HT1080 (cell line): Measurements from ENCODE around the gene TNIK. TPM values are rescaled to one million over a fixed set of nuclear protein-coding genes. Genes with fewer than 3 reads are reported as not detected.
A peak's percentile ranks its signal among the peaks of the same experiment; 100 is the strongest.
"Not testable (repeated sequence)": the region's sequence is repeated elsewhere in the genome, so short reads cannot be mapped to it uniquely, and the experiment has no call there.

ENCODE experiments used
- DNase-seq: peaks from one replicate; pipeline ENCODE4 v3.0.0-alpha.2; 2015; ENCODE audit warnings: low read depth
- total RNA-seq: library from RNA; depleted of rRNA; stranded (reverse); fragments of >200 nt; shearing (Covaris generic); gene quantifications from 2 replicates; pipeline ENCODE4 v1.2.3, GENCODE V29; 2014

Gene TNIK
- total RNA-seq, 1 experiment from 2014 or later: 16.1 TPM

DNA sequence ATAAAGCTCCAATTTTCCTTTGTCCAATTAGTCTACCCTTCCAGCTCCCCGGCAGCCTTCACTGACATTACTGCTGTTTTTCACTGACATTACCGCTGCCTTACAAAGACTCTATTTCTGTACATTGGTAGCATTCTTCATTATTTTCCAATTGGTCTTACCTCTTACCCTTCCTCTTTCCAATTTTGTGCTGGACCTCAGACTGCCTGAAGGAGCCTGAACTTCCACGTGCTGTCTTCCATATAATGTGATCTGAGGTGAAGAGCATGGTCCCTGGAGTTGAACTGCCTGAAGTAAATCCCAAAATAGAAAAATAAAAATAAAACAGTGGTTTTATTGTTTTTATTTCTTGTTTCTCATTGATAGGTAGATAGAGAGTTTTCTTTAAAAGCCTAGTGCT lies 9.2 kb upstream of the TNIK start:
- DNase-seq: no peak

DNA sequence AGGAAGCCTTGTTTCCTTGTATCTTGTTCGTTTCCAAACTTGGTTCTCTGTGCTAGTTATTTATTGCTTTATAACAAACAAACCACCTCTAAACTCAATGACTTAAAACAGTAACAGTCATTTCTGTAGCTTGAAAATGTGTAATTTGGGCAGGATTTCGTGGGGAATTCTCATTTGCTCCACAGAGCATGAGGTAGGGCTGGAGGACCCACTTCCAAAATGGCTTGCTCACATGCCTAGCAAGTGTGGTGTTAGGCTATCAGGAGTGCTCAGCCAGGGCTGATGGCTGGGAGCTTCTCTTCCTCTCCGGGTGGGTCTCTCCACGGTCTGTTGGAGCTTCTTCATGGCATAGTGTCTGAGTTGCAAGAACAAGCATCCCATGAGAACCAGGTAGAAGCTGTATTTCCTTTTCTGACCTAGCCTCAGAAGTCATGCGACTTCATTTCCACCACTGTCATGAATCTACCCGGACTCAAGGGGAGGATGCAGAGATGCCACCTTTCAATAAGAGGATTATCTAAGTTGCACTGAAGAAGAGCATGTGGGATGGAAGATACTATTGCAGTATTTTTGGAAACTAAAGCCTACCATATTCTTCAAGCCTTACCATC lies 8.2 kb upstream of the TNIK start:
- no peak for DNase-seq

DNA sequence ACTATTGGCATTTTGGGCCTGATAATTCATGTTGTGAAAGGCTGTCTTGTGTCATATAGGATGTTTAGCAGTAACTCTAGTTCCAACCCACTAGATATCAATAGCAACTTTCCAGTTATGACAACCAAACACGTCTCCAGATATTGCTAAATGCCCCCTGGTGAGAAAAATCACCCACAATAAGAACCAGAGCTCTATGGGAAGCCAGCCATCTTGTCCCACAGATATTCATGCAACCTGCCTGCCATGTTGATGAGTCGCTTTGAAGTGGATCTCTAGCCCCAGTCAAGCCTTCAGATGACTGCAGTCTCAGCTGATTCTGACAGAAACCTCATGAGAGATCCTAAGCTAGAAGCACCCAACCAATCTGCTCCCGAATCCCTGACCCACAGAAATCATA lies 5.6 kb upstream of the TNIK start:
- peak; percentile 36 for DNase-seq

DNA sequence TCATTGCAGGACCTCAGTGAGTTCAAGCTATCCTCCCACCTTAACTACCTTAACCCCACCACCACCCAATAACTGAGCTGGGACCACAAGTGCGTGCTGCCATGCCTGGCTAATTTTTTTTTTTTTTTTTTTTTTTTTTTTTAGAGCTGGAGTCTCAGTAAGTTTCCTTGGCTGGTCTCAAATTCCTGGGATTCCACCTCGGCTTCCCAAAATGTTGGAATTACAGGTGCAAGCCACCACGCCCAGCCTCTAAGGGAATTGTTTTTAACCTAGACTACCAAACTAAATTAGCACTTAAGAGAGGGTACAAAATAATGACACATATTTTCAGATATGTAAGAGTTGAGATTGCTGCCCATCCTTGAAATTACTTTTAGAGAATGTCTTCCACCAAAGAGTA lies 4.3 kb upstream of the TNIK start:
- no peak for DNase-seq

DNA sequence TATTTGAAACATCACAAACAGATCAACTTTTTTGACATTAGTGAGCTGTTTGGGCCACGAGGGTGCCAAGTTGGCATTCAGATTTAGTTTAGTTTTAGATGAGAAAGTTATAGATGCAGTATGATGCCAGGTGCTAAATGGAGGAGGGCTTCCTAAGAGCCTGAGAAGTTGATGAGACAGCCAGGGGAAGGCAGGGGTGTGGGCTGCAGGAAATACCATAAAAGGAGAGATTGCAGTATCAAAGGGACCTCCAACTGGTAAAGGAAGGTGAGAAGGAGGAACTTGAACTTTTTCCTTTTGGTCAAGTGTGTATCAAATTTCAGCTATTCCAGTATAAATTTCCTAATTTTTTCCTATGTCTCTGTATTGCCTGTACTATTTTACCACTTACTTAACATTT lies 2.0 kb upstream of the TNIK start:
- peak; percentile 67 for DNase-seq

DNA sequence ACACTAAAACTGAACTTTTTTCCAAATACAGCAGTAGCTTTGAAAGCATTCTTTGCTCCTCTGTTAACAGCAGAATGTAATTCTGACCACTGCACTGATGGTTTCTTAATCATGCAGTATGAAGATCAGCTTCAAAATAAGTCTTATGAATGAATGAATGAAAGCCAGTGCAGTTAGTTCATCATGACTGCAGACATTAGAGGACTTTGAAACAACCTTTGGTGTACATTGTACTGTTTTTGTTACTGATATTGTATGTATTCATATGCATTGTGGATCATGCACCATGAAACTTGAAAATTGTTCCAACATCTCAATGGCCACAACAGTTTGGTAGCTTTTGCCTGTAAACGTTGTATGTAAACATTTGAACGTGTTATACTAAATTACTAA lies 1.3 kb upstream of the TNIK start:
- no peak for DNase-seq

DNA sequence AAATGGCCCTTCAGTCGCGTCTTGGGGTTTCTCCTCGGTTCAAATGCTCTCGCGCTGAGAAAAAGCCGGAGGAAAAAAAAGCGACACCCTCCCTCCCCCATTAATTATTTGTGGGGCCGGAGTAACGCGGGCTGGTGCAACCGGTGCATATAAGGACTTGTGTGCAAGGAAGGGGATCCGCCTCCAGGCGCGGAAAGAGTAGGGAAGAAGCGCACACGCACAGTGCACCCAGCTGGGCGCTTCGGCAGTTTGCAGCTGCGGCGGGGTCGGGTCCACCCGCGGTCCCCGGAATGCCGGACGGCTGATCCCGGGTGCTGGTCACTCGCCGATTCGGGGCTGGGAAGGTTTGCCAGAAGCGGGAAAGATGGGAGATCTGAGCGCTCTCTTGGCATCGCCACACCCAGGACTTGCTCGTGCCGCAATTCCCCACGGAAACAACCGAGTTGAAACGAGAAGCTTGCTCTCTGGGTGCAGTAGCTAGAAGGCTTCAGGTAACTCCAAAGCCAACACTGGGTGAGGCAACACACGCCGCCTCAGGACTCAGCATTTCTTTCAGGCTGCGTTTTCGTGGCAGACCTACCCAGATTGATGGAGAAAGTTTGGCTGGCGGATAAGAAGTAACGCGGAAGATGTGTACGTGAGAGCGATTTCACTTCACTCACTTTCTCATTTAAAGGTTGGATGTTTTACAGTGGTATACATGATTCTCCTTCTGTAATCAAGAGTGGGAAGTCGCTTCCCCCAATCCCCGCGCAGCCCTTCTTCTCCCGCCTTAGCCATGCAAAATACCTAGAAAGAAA lies 720 bp upstream of the TNIK start:
- peak; percentile 91 for DNase-seq

DNA sequence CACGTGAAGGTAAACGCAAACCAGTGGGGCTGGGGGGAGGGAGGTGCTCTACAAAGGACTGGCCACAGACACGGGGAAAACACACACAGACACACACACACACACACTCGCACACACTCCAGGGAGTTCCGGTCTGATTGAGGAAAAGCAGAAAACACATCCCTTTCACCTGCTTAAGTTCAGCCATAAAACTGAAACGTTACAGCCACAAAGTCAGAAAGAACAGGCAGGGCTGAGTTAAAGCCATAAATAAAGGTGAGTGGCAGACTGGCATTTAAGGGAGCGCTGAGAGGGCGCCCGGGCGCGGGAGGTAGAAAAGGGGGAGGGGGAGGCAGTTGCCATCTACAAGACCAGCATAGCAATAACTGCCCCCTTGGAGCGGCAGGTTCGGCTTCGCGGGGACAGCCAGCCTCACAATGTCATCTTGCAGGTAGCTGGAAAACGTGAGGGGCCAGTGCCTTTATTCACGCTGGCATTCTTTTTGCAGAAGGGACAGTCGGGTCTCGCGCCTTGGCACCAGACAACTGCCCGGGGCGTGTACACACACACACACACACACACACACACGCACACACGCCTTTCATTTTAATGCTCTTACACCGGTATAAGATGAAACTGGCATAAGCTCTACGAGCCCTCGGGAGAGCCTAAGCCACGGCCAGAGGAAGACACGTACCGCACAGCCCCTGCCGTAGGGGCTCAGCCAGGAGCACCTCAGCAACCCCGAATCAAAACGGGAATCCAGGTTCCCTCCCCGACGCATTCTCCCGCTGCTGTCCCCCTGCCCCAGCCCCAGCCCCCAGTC lies 866 bp downstream of the TNIK start:
- DNase-seq: peak; percentile 73

DNA sequence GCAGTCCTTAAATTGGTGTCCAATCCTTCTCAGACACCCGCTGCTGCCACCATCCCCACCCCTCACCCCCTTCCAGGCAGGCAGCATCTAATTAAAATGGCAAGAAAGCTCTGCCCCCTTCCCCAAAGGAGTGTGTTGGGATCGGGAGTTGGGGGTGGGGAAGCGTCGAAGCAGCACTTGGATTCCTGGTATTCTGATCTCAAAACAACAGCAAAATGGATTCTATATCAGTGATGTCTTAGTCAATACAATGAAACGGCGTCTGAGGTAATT lies 1.4 kb downstream of the TNIK start:
- no peak for DNase-seq

DNA sequence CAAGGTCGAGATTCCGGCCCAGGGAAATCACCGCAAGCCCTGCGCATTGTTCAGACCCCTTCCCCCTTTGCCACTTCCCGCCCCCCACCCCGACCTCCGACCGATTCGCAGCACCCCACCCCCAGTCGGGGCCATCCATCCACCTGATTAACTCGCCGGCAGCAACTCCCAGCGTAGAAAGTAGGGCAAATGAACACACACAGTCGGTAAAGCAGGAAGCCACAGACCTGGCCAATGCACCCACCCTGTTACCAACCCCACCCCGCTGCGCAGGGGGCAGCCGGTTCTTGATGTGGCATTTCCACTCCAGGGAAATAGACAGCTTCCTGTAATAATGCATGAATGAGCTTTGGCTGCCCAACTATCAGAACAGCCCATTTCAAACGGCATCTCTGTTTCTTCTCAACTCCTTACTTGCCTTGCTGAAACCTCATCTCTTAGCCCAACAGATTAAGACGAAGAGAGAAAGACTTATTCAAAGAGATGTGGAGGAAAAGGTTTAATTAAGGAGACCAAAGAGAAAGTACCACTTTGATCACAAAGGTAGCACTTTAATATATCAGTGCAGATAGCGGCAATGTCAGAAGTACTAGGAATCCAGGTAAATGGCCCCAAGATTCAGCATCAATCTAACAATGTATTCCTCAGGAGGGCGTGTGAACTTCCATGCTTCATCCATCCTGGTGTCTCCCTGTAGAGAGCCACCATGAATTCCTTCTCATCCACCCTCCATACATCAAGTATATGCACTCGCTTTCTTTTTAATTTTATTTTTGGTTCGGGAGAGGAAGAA lies 1.9 kb downstream of the TNIK start:
- peak; percentile 42 for DNase-seq

DNA sequence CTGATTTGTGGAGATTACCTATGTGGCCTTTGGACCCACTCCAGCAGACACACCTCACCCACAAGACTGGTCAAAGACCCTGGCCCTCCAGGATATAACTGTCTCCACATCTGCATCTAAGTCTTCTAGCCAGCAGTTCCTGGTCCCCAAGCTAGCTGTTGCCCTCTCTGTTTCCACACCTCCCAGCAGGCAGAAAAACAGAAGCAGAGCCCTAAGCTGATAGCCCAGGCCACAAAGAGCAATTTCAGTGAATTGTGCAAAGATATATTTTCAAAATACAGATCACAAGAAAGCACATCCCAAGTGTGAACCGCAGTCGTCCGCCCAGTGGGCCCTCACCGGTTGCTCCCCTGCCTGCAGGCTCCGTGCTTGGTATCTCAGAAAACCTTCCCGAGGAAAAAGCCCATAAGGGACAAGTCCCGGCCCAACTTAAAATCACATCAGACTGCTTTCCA lies 2.6 kb downstream of the TNIK start:
- no peak for DNase-seq

DNA sequence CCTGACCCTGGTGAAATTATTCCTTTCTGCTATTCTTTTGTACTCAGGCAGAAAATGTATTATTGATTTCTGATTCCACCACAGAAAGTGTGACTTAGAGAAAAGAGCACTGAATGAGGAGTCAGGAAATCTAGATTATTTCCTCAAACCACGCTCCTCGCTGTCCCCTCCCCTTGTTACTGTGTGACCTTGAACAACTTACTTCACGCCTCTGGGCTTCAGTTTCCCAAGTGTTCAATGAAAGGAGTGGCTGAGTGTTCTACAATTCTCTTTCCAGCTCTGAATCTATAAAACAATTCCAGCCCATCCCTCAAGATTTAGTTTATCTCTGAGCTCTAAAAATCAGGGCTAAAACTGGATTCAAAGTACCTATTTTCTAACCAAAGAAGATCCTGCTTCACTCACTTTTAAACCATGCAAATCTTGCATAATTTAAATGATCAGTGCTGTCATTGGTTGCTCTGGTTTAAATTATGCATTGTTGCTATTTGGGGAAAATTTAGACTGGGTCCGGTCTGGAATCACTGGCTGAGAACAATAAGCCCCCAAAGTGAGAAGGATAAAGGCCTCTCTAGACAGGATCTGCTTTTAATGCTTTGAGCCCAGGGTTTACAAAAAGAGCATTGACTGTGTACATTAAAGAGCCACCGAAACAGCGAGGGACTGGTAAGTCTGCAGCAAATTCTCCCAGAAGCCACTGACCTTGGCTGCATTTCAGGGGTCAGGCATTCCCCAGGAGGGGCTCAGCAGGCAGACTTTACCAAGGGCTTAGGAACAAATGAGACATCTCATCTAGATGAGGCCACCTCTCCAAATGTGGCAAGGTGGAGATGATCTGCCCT lies 3.2 kb downstream of the TNIK start:
- DNase-seq: no peak

DNA sequence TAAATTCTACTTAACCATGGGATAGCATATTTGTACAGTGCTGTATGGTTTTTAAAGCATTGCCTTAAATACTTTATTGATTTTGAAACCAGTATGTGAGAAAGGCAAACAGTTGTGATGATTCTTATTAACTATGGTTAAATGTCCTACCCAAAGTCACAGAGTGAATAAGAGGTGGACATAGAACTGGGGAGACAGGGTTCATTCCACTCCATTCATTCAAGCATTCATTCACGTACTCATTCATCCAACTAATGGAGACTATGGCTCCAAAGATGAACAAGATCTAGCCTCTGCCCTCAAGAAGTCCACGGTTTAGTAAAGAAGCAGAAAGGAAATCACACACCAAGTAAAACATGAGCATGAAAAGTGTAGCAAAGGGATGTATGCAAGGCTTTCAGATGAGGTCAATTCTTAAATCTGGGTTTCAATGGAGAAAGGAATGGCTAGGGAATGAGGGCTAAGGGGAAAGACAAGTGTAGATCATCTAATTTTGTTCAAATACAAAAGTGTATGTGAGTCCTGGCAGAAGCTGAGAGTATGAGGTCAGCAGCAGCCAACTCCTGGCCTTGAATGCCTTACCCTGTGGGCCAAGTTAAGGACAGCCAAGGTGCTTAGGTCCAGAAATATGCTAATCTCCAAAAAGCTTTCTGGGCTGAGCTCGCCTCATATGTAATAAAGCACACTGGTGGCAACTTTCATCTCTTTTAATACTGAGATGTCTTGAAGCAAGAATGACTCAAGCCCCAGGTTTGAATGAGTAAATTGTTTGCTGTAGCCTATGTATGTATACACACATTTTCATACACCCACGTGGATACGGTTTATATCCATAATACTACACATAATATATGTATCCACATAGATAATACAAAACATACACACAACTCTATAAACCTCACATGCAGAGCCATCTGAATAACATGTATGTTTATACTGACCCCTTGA lies 4.3 kb downstream of the TNIK start:
- no peak for DNase-seq

DNA sequence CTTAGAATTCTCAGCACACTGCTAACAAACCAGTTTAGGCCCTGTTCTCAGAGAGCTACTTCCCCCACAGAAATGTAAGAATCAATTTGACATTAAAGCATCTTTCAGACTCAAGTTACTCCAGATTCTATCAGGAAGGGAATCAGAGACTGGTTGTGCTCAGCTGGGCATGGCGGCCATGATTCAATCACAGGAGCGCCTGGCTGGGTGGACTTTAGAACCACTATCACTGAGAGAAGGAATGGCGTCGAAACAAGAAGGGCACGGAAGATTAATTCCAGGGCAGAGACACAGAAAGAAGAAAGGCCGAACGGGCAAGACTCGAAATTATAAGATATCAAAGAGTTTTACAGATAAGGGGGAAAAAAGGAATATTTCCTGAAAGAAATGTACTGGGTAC lies 6.2 kb downstream of the TNIK start:
- no peak for DNase-seq

DNA sequence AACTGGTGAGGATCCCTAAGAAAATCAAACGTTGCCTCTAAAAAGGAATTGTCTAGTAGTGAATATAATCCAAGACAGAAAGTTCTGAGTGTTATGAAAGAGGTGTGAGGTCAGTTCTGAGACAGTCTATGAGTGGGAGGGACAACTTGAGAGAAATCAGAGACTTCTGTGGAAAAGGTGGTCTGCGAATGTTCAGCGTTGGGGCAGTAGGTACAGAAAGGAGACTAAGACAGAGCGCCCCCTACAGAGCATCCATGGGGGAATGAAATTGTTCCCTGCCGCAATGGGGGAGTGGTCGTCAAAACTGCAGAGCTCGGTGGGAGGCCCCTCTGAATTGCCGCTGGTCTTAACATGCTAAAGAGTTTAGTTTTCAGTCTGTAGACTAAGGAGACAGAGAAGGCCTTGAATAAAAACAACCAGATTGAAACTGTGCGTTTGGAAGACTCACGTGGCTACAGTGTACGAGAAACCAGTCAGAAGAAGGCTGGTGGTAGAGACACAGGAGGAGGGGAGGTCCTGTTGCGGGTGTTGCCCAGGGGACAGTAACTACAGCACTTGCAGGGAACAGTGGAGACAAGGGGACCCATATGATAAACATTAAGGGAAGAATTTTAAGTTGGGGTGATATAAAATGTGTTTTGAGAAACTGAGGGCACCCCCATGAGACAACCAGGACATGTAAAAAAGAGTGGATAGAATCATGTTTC lies 6.9 kb downstream of the TNIK start:
- DNase-seq: no peak

DNA sequence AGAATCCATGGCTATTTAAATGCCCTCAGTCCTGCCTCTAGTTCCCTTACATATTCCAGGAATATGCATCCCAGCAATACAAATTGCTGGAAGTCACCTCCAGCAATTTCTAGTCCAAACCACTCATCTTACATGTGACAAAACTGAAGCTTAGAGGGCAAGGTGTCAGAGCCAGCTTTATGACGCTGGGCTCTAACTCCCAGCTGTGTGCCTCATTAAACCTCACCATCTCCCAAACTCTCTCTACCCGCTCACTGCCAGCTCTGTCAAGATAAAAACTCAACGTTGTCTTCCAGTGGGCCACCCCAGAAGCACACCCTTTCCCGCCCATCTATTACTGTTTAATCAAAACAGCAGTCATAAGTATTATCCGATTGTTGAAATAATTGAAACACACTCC lies 7.9 kb downstream of the TNIK start:
- no peak for DNase-seq

DNA sequence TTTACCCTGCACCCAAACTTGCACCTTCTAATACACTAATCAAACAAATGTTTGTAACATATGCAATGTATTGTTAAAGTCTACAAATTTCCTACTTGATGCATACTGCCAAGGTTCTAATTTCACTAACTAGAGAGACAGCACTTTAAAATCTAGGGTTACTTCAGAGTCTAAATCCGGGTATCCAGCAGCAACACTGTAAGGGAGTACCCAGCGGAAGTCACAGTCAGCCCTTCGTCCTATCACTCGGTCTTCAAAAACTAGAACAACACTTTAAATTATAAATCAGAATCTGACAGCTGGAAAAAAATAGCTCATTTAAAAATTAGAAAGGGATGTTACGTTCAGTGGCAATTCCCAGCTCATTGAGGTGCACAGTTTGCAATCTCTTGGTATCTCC lies 8.3 kb downstream of the TNIK start:
- no peak for DNase-seq

DNA sequence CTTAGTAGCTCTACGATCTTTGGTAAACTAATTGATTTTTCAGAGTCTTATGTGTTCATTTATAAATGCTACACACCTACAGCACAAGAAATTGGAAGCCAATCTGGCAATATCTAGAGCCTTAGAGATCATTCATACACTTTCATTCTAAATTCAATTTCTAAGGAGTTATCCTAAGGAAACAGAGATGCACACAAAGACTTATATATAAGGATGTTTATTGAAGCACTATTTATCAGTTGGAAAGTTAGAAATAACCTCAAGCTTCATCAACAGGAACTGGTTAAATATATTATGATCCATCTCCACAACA lies 12.7 kb downstream of the TNIK start:
- DNase-seq: not testable (repeated sequence)
